HG02981 (cell line): ENCODE results near the gene THRAP3.

Experiments
- ATAC-seq: cut with Tn5 transposase; IDR thresholded peaks from one replicate; pipeline ENCODE4 v1.9.1; 2021; ENCODE audit warnings: mild to moderate bottlenecking, moderate library complexity; ENCODE audit not compliant: unreplicated experiment

Gene THRAP3

DNA sequence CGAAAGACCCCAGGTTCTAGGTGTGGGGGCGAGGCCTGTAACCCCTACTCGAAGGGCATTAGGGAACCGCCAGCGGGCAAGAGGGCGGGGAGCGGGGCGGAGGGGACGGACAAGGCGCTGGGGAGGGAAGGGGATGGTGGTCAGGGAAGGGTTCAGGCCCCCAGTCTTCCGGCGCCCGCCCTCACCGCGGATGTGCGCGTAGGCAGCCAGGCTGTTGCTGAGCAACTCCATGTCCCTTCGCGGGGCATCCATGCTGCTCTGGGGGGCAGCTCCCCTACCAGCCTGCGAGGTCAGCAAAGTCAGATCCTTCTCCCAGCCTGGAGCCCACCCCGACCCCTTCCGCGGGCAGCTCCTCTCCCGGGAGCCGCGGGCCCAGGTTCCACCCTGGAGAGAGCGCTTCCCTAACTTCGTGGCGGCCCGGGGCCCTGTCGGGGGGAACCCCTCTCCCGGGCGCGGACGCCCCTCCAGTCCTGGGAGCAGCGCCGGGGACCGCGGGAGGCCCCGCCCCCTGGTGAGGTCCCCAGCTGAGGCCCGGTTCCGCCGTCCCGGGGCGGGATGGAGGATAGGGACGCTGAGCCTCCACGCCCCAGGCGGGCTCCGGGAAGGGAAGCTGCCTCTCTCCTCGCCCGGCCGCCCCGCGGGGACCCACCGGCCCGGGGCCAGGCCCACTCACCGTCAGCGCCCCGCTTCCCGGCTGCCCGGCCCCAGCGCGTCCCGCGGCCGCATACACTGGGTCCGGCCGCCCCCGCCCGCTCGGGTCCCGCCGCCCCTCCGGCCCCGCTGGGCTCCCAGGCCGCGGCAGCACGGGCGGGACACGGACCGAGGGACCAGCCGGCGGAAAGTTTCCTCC is 98.8 kb downstream of the THRAP3 start:
- no peak for ATAC-seq

DNA sequence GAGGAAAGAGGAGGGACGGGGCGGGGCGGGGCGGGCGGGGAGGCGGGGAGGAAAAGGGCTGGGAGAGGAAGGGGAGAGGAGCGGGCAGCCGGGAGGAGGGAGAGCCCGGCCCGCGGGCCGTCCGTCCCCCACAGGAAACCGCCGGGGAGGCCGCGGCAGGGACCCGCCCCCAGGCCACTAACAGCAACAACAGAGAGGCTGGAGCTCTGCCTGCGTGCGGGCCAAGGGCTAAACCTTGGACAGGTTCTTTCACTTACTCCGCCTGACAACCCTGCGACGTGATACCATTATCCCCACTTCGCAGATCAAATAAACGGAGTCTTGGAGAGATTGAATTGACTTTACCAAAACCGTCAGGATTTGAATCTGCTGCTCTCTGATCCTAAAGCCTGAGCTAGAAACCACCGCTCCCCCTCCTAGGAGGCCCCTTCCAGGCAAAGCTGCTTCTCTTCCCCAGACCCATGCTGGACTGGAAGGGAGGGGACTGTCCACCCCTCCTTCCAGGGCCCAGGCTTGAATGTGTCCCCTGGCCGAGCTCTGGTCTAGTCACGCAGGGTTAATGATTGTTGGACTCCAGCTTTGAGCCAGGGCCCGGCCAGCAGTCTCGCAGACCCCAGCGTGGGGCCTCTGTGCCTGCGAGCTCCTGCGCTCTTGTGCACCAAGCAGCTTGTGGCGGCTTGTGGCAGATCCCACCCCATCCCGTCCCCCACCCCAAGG is 99.6 kb downstream of the THRAP3 start, which contains the start of gene EVA1B:
TSS of gene EVA1B (minus strand) at position 10 of the 717 bp plus-strand sequence. CDS start 608 bp downstream, outside the sequence.
- ATAC-seq, result no peak

DNA sequence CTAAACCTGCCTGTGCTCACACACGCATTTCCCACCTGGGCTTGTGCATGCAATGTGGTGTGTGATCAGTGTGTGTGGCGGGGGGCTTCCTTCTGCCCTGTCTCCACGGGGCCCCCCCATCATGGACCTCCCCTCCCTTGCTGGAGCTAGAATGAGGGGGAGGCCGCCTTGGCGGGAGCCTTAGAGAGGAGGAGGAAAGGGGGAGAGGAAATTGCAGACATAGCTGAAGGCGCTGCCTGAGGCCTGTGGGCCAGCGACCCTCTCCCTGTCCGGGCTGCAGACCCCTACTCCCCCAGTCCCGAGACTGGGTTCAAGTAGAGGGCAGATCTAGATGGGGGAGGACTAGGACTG is 100.1 kb downstream of the THRAP3 start:
- no peak for ATAC-seq

DNA sequence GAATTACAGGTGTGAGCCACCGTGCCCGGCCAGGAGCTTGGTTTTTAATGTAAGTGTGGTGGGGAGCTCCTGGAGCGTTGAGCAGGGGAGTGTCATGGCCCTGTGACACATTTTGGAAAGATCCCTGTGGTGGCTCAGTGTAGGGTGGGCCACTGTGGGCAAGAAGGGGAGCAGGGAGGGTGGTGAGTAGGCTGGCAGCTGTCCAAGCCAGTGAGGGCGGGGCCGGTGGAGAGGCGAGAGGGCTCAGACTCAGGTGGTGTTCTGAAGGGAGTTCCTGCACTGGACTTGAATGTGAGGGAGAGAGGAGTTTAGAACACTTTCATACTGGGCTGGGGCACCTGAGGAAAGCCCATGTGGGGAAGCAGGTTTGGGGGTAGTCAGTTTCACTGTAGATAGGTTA is 102.3 kb downstream of the THRAP3 start:
- ATAC-seq, result no peak

DNA sequence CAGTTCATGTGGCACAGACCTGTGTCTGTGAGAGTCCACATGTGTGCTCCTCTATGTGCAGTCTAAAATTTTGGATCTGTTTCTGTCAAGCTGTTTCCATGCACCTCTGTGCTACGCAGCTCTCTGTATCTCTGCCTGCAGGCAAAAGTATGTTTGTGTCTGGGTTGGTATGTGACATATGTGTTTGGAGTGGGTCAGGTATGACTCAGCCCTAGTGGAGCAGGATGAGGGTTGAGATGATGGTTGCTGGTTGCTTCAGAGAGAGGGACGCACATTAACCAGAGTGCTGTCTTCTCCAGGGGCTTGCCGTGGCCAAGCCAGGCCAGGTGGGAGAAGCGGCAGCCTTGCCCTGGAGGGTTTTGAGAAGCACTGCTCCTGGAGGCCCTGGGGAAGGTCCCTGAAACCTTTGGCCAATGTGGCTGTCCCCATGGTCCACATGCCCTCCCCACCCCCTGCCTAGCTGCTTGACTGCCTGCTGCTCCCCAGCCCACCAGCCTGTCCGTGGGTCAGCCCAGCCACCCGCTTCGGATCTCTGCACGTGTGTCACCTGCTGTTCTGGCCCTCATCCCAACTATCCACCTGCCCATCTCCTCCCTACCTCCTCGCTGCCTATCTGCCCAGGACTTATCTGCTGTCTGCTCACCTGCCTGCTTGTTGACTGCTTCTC is 103.3 kb downstream of the THRAP3 start:
- no peak for ATAC-seq

DNA sequence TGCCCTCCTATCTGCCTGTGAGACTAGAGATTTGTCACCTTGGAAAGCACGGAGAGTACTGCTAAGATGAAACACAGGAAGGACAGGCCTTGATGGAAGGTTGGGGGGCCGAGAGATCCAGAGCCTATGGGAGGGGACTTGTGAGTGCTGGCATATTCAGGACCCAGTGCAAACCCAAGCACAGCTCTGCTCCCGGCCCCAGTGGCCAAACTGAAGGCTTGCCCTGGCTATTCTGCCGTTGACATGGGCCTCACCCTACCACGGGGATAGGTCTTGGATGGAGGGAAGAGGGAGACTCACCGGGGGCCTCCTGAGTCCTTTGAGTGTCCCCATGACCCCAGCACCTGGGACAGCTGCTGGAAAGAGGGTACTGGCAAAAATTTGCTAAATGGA is 103.8 kb downstream of the THRAP3 start:
- no peak for ATAC-seq

DNA sequence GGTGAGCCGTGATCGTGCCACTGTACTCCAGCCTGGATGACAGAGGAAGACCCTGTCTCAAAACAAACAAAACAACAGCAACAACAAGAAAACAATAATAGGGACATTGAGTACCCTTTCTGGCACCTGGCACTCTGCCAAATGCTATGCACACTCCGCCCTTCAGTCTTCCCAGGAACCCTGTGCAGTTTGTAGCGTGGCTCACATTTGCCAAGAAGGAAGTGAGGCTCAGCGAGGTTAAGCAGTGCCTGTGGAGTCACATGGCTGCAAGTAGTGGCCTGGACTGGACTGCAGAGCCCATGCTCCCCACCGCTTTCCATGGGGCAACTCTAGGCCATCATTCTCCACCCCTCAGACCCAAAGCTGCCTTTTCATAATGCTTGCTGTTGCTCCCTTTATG is 104.5 kb downstream of the THRAP3 start:
- no peak for ATAC-seq

DNA sequence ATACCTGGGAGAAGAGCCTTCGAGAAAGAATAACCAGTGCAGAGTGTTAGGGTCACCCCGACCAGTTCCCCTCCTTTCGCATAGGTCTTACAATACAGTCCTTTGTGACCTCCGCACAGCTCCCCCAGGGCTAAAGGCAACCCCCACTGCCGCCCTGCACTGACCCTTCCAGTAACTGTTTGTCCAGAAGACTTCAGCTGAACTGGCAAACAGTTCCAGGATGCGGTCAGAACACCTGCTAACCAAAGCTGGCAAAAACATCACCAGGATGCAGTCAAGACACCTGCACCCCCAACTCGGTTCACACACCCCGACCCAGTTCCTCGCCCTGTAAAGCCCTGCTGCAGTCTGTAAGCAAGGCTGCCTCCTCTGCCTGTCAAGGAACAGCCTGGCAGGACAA is 105.6 kb downstream of the THRAP3 start:
- no peak for ATAC-seq

DNA sequence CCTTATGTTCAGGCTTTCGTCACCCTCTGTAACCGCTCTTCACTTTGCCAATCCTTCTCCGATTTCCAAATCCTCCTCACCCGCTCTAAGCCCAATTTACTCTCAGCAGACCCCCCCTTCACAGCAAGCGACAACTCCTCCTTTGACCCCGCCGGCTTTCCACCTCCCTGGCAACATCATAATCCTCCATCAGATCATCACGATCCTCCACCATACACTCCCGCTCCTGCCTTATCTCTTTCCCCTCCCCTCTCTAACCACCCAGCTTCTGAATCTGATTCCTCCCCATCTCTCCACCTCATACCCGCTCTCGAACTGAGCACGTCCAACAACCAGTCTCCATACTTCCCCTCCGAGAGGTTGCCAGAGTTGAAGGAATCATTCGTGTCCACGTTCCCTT is 106.7 kb downstream of the THRAP3 start:
- ATAC-seq, result no peak

DNA sequence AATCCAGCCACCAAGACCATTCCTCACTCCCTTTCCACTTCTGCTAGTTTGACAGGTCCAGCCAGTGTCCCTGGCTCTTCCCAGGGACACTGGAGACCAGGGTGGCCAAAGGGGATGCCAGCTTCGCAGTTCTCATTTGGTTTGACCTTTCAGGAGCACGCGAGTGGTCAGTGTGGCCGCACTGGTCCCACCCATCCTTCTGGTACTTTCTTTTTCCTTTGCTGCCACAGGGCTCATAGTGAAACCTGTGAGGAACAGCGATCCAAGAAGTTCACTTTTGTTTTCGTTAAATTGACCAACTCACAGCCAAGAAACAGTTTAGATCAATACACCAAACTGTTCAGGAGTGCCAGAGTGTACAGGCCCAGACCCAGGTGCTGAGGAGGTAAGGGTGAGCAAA is 113.6 kb downstream of the THRAP3 start:
- ATAC-seq, result no peak

DNA sequence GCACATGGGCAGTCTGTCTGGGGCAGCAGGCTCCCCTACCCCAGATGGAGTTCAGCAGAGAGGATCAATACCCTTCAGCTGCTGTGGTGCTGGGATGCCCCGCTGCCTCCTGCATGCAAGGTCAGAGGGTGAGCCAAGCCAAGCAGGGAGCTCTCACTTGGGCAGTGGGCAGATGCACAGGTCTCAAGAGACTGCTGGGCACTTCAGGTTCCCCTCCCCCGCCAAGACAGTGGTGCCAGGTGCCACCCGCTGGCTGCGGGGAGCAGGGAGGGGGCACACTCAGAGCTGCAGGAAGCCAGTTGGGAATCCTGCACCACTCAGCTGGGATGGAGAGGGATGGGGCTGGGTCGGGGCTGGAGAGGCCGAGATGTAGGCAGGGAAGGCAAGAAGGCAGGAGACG is 115.0 kb downstream of the THRAP3 start:
- no peak for ATAC-seq

DNA sequence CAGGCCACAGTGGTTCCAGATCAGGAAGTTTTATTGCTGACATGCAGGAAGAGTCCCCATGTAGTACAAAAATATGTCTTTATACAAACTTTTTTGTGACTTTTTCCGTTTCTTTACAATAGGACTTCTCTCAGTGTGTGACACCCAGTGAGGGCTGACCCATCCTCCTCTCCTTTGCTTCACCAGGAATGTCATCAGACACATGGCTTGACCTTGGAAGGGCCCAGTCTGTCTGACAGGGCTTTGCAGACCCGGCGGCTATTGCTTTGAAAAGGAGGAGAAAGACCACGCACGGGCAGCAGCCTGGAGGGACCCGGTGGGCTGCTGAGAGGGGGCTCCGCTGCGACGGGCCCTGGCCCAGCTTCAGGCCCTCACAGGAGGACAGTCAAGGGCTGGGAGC is 115.4 kb downstream of the THRAP3 start:
- no peak for ATAC-seq

DNA sequence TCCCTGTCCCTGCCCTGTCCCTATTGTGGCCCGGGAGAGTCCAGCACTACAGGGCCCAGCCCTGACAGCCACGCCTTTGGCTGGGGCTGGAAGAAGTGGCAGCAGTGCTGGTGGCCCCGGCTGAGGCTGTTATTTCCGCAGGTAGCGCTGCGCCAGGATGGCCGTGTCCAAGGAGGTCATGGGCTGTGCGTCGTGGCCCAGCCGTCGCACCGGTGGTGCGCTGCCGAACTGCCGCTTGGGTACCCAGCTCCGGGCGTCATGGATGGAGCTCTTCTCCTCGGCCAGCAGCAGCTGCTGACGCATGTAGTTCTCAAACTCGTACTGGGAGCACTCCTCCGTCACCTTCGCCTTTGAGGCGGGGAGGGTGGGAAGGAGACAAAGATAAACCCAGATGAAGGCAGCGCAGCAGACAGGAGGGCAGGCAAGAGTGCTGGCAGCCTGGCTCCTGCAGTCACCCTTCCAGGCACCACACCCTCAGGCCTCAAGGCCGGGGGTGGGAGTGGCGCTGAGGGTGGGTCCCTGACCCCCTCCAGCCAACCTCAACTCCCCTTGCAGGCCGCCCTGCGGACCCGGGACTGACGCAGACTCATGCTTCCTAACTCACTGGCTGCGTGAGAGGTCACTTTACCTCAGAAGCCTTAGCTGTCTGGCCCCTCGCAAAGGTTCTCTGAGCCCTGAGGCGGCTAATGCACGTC is 117.5 kb downstream of the THRAP3 start:
- ATAC-seq, result no peak

DNA sequence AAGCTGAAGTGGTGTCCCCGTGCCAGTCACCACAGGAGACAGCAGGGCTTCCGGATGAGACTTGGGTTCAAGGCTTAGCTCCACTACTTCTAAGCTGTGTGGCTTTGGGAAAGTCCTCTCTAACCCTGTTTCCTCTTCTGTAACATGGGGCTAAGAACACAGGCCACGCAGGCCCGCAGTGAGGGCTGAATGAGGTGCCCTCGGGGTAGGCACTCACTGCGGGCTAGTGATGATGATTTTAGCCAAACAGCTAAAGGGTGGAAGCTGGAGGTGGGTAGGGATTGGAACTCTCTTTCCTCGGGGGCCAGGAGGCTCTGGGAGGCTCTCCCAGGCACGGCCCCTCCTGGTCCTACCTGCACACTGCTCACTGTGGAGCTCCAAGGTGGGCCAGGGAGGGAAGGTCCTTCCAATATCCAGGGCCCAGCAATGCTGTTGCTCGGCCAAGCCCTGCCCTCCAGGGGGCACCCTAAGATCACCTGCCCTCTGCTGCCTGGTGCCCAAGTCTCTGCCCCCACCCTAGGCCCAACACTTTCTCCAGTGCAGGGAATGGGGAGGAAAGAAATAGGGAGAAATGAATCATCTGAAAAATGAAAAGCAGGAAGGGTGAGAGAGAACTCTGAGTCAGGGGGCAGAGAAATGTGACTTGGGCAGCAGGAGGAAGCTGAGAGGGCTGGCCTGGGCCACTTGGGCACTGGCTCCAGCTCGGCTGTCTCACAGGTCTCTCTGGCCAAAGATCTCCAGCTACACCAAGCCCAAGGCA is 118.4 kb downstream of the THRAP3 start:
- no peak for ATAC-seq

DNA sequence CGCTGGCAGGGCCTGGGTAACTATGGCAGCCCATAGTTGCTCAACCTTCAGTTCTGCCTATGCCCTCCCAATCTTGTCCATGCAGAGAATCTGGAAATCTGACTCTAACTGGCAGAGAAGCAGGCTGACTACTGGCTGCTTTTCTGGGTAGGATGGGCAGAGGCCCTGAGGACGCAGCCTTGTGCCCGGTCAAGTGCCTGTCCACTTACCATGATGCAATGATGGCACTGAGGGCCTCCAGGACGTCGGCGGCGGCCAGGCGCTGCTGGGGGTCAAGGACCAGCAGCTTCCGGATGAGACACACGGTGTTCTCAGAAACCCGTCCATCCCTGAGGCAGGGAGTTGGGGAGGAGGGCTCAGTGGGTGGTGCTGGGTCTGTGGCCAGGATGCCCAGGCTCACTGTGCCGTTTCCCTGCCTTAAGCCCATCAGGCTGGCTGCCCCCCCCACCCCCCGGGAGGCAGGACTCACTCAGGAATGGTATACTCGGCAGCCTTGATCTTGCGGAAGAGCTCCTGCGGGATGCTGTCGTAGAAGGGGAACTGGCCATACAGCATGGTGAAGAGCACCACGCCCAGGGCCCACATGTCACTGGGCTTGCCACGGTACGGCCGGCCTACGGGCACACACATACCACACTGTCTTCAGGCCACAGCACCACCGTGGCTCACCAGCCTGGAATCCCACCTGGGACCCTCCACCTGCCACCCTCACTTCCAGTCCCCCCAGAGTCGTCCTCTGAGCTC is 119.6 kb downstream of the THRAP3 start:
- ATAC-seq, result no peak

DNA sequence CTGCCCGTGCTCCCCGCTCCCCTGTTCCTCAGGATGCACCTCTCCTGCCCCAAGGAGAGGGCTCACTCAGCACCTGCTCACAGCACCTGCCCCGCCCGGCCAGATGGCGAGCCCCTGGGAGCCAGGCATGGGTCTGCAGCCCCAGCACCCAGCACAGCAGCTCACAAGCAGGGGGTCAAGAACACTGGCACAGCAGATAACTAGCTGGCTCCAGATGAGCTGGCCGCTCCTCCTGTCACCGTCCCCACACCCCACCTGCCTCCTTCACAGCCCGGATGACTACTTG is 120.1 kb downstream of the THRAP3 start:
- ATAC-seq, result no peak

DNA sequence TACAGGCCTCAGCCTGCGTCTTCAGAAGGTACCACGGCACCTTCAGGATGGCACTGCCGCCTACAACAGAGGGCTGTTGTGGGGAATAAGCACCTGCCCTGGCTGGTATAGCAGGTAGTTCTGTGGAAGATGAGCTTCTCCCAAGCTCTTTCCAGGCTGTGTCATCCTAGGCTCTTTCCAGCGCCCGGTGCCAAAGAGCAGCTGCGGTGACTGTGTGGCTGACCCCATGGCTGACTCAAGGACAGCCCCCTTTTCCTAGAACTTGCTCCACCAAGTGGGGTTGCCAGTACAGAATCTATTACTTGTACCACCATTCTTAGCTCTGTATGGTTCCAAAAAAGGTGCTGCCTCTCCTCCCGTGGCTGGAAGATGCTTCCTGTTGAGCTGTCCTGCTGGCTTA is 121.1 kb downstream of the THRAP3 start:
- no peak for ATAC-seq

DNA sequence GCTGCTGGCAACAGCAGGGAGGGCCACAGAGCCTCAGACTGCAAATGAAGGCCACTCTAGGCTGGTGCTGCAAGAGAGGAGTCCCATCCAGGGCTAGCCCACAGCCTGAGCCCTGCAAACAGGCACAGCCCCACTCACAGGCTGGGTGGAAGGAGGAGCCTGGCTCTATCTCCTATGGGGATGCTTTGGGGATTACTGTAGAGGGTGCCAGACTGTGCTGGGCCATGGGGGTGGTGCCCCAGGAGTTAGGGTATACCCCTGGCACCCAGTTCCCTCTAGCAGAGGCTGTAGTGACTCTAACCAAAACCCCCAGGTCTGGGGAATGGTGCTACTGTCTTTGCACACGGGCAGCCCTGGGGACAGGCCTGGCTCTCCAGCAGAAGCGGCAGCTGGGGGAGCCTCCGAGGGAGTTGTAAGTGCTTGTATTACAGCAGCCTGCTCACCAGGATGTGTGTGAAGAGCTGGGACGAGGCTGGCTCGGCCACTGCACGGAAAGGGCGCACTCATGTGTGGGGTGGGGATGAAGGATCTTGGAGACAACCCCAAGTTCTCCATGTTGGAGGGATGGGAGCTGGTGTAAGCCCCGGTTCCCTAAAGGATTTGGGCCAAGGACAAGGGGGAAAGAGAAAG is 122.6 kb downstream of the THRAP3 start:
- ATAC-seq, result no peak

DNA sequence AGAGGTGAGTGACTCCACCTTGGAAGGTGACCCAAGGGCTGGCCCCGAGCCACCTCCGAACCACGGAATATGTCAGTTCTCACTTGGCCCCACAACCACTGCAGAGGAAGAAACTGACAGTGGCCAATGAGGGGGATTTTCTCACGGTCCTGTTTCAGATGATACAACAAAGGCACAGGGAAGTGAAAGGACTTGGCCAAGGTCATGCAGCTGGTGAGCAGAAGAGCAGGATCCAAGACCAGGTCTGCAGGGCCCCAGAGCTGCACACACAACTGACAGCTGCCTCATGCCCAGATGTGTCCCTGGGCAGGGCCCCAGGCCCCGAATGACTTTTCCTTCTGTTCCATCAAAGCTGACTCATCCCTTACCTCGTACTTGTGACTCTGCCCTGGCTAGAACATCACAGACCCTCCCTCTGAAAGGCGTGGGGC is 125.0 kb downstream of the THRAP3 start:
- peak; percentile 78 for ATAC-seq

DNA sequence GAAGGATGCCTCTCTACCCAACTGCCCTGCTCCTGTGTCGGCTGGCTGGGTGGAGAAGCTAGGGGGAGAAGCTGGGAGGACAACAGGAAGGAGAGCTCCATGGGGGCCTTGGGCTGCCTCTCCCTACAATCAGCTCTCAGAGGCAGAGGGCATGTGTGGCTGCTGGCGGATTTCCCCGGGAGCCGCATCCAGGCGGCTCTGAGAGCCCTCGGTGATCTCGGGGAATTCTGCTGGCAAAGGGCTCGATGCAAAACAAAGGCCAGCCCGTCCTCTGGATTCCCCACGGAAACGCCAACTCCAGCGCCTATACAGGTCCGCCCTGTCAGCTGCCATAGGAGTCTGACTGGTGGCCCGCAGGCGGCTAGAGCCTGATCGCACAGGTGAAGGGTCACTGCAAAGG is 125.6 kb downstream of the THRAP3 start:
- no peak for ATAC-seq
